Hepatocyte (in vitro differentiated cells): ENCODE data around the gene DNAJC5.

ENCODE experiments used
- CTCF ChIP-seq: fragments of 200-600 bp; sonication (generic); IDR thresholded peaks from 2 replicates; pipeline ENCODE4 v1.5.1; 2016; ENCODE audit warnings: antibody characterized with exemption, mild to moderate bottlenecking; ENCODE audit not compliant: poor library complexity
- EZH2 ChIP-seq: fragments of 200-600 bp; sonication (generic); IDR thresholded peaks from 2 replicates; pipeline ENCODE4 v1.6.1; 2016; ENCODE audit warnings: antibody characterized with exemption, mild to moderate bottlenecking, borderline replicate concordance

DNA sequence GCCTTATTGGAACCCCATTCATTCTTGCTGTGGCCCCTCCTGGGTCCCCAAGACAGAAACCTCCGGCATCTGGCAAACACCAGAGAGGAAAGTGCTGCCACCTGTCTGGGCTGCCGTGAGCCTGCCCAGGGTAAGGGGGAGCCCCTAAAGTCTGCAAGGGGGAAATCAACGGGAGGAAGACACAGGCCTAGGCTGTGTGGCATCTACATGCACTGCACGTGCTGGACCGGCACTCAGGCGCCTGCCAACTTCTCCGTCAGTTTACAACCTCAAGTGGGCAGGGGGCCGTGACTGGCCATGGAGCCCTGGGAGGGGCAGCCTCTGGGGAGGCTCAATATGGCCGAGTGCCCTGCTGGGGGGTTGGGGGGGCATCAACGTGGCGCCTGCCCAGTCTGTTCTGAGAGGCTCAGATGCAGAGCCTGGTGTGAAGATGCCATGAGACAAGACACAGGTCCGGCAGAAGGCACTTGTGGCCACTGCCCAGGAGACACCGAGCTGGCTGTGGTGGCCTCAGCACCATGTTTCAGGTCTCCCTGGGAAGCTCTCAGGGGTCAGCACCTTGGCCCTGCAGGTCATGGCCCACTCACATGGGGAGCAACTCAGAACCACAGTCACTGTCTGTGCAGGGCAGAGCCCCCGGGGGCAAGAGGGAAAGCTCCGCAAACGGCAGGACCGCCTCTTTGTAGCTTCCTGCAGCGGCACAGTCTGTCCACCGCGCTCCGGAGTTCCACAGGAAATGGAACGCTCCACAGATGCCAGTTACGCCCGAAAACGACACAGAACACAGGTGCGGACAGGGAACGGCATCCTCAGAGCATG is 52.9 kb downstream of the DNAJC5 start:
- no peak for TF ChIP-seq CTCF
- no peak for TF ChIP-seq EZH2
